IMR-90 (cell line): ENCODE results near the gene PCBD1. TPM values are rescaled to one million over a fixed set of nuclear protein-coding genes. Genes with fewer than 3 reads are reported as not detected.

Experiments used
- ATAC-seq: fragments of 200-7000 bp; cut with Tn5 transposase; 2 replicates; pipeline ENCODE4 v1.9.1; 2020; ENCODE audit warnings: low read depth, mild to moderate bottlenecking, moderate library complexity
- BruUV-seq: library from RNA; stranded (reverse); fragments of 400-500 nt; replicated peaks from 2 replicates; lab custom pipeline; 2021; lab: Mats Ljungman, UMichigan
- CTCF ChIA-PET: fragments of 300-600 bp; formaldehyde crosslinking; extraction: SDS; loops from one replicate; lab custom pipeline; 2021; ENCODE audit warnings: antibody characterized with exemption; lab: Yijun Ruan, JAX
- POLR2A ChIA-PET: fragments of 300-600 bp; sonication (Branson Sonifier 250); formaldehyde crosslinking; loops from one replicate; lab custom pipeline; 2022; ENCODE audit warnings: antibody characterized with exemption; ENCODE audit not compliant: unreplicated experiment; lab: Charles Lee
- DNase-seq: peaks from one replicate; pipeline ENCODE4 v3.0.0; 2013
- H2AFZ ChIP-seq: replicated peaks from 2 replicates; pipeline ENCODE3; 2013; ENCODE audit warnings: low read length, mild to moderate bottlenecking; ENCODE audit not compliant: poor library complexity
- H2AK5ac ChIP-seq: 2 replicates; pipeline ENCODE4 v1.6.1; 2013; ENCODE audit warnings: low read depth, low read length, inconsistent platforms
- H2AK9ac ChIP-seq: replicated peaks from 2 replicates; pipeline ENCODE3; 2013; ENCODE audit warnings: mild to moderate bottlenecking, low read depth, low read length, moderate library complexity; ENCODE audit not compliant: poor library complexity
- H2BK120ac ChIP-seq: 2 replicates; pipeline ENCODE4 v1.6.1; 2013; ENCODE audit warnings: low read depth, low read length, inconsistent platforms
- H2BK15ac ChIP-seq: 3 replicates; pipeline ENCODE4 v1.6.1; 2013; ENCODE audit warnings: low read depth, low read length, inconsistent platforms
- H2BK20ac ChIP-seq: 2 replicates; pipeline ENCODE4 v1.6.1; 2013; ENCODE audit warnings: low read depth, mild to moderate bottlenecking, inconsistent platforms, low read length, moderate library complexity
- H2BK5ac ChIP-seq: 2 replicates; pipeline ENCODE4 v1.6.1; 2013; ENCODE audit warnings: mild to moderate bottlenecking, low read depth, low read length, inconsistent platforms; ENCODE audit not compliant: poor library complexity, severe bottlenecking
- H3K14ac ChIP-seq: replicated peaks from 2 replicates; pipeline ENCODE4 v1.6.1; 2013; ENCODE audit warnings: low read depth, low read length, inconsistent platforms
- H3K18ac ChIP-seq: 2 replicates; pipeline ENCODE4 v1.6.1; 2013; ENCODE audit warnings: low read depth, low read length, control low read depth
- H3K23ac ChIP-seq: 2 replicates; pipeline ENCODE4 v1.6.1; 2013; ENCODE audit warnings: low read depth, low read length, inconsistent platforms
- H3K27ac ChIP-seq: 2 replicates; pipeline ENCODE4 v1.5.1; 2013; ENCODE audit warnings: mild to moderate bottlenecking, control low read depth, low read length; ENCODE audit not compliant: insufficient read depth
- H3K27me3 ChIP-seq: 2 replicates; pipeline ENCODE4 v1.6.1; 2013; ENCODE audit warnings: low read length; ENCODE audit not compliant: control insufficient read depth, insufficient read depth
- H3K36me3 ChIP-seq: 2 replicates; pipeline ENCODE4 v1.6.1; 2013; ENCODE audit warnings: low read length, mixed read lengths; ENCODE audit not compliant: control insufficient read depth, insufficient read depth
- H3K4ac ChIP-seq: 2 replicates; pipeline ENCODE4 v1.6.1; 2013; ENCODE audit warnings: low read depth, low read length, inconsistent platforms
- H3K4me1 ChIP-seq: 2 replicates; pipeline ENCODE4 v1.6.1; 2013; ENCODE audit warnings: low read length, mixed read lengths; ENCODE audit not compliant: control insufficient read depth, insufficient read depth
- H3K4me2 ChIP-seq: 2 replicates; pipeline ENCODE4 v1.6.1; 2013; ENCODE audit warnings: low read depth, mild to moderate bottlenecking, control low read depth, low read length, moderate library complexity
- H3K4me3 ChIP-seq: 2 replicates; pipeline ENCODE4 v1.5.1; 2013; ENCODE audit warnings: low read depth, mild to moderate bottlenecking, control low read depth, low read length, moderate library complexity; ENCODE audit not compliant: insufficient read depth
- H3K56ac ChIP-seq: 2 replicates; pipeline ENCODE4 v1.6.1; 2013; ENCODE audit warnings: low read length, inconsistent platforms; ENCODE audit not compliant: insufficient read depth; ENCODE audit errors: extremely low read depth
- H3K79me1 ChIP-seq, 2 experiments: 2 replicates each; pipeline ENCODE4 v1.6.1; 2013; ENCODE audit warnings: low read length in 2 of 2, inconsistent platforms in 1 of 2, low read depth in 1 of 2
- H3K9ac ChIP-seq: 2 replicates; pipeline ENCODE4 v1.6.1; 2013; ENCODE audit warnings: low read depth, low read length, control low read depth
- H3K9me1 ChIP-seq: 2 replicates; pipeline ENCODE4 v1.6.1; 2013; ENCODE audit warnings: low read length, inconsistent platforms; ENCODE audit not compliant: insufficient read depth
- H3K9me3 ChIP-seq: 2 replicates; pipeline ENCODE4 v1.6.1; 2013; ENCODE audit warnings: low read length; ENCODE audit not compliant: control insufficient read depth, insufficient read depth
- H4K20me1 ChIP-seq: 2 replicates; pipeline ENCODE4 v1.6.1; 2013; ENCODE audit warnings: low read length, inconsistent platforms; ENCODE audit not compliant: insufficient read depth
- H4K5ac ChIP-seq: 2 replicates; pipeline ENCODE4 v1.6.1; 2013; ENCODE audit warnings: mild to moderate bottlenecking, low read depth, low read length, control low read depth
- H4K8ac ChIP-seq, 2 experiments: 2 replicates each; pipeline ENCODE4 v1.6.1; 2013; ENCODE audit warnings: low read depth in 2 of 2, low read length in 2 of 2, control low read depth in 1 of 2, inconsistent platforms in 1 of 2
- H4K91ac ChIP-seq: 2 replicates; pipeline ENCODE4 v1.6.1; 2013; ENCODE audit warnings: low read depth, low read length, inconsistent platforms; ENCODE audit not compliant: insufficient read depth
- BHLHE40 ChIP-seq: fragments of 150-350 bp; IDR thresholded peaks from 2 replicates; pipeline ENCODE4 v1.6.1; 2016; ENCODE audit warnings: mild to moderate bottlenecking, low read depth, low read length
- CTCF ChIP-seq: conservative IDR thresholded peaks from 2 replicates; pipeline ENCODE4 v1.5.1; 2012; ENCODE audit warnings: mild to moderate bottlenecking, low read depth, low read length, improper control_type of control experiment
- ELK1 ChIP-seq: fragments of 150-350 bp; IDR thresholded peaks from 2 replicates; pipeline ENCODE4 v1.6.1; 2016; ENCODE audit warnings: low read depth, mild to moderate bottlenecking, low read length, moderate library complexity, borderline replicate concordance
- MAFK ChIP-seq: IDR thresholded peaks from 2 replicates; pipeline ENCODE4 v1.6.1; 2012; ENCODE audit warnings: low read depth, low read length, improper control_type of control experiment
- MAZ ChIP-seq: IDR thresholded peaks from 2 replicates; pipeline ENCODE4 v1.6.1; 2012; ENCODE audit warnings: low read depth, mild to moderate bottlenecking, low read length, improper control_type of control experiment, moderate library complexity, borderline replicate concordance
- MXI1 ChIP-seq: IDR thresholded peaks from 2 replicates; pipeline ENCODE4 v1.6.1; 2012; ENCODE audit warnings: low read depth, mild to moderate bottlenecking, low read length, moderate library complexity, borderline replicate concordance
- NFE2L2 ChIP-seq: fragments of 150-350 bp; IDR thresholded peaks from 2 replicates; pipeline ENCODE4 v1.6.1; 2016; ENCODE audit warnings: low read depth, mild to moderate bottlenecking, low read length
- POLR2A ChIP-seq: IDR thresholded peaks from 2 replicates; pipeline ENCODE4 v1.6.1; 2012; ENCODE audit warnings: mild to moderate bottlenecking, low read depth, low read length
- RAD21 ChIP-seq: IDR thresholded peaks from 2 replicates; pipeline ENCODE4 v1.6.1; 2012; ENCODE audit warnings: low read length, improper control_type of control experiment
- RCOR1 ChIP-seq: IDR thresholded peaks from 2 replicates; pipeline ENCODE4 v1.6.1; 2012; ENCODE audit warnings: mild to moderate bottlenecking, low read length, improper control_type of control experiment; ENCODE audit not compliant: insufficient replicate concordance
- SMC3 ChIP-seq: fragments of 150-350 bp; IDR thresholded peaks from 2 replicates; pipeline ENCODE4 v1.6.1; 2016; ENCODE audit warnings: low read depth, mild to moderate bottlenecking, antibody characterized with exemption, low read length, moderate library complexity
- USF2 ChIP-seq: fragments of 150-350 bp; IDR thresholded peaks from 2 replicates; pipeline ENCODE4 v1.6.1; 2017; ENCODE audit warnings: mild to moderate bottlenecking, antibody characterized with exemption, low read length, low read depth
- WGBS, 2 experiments: methylation state at CpG; one replicate each; pipeline versions ENCODE4 v1.1.5 to v1.1.7; 2013; ENCODE audit warnings: missing lambda C conversion rate in 2 of 2; ENCODE audit not compliant: insufficient read length in 1 of 2; ENCODE audit errors: extremely low coverage in 2 of 2; 5-methylcytosine and 5-hydroxymethylcytosine counted together
- dilution Hi-C: fragments of 300-500 bp; cut with HindIII; formaldehyde crosslinking; loops from one replicate; pipeline ENCODE4 v1.14.3; 2018; ENCODE audit warnings: low sequenced_read_pairs; ENCODE audit not compliant: unreplicated experiment
- in situ Hi-C: fragments of 300-500 bp; cut with MboI; formaldehyde crosslinking; loops from 3 replicates; pipeline ENCODE4 v1.14.3; 2019; ENCODE audit warnings: low sequenced_read_pairs, inconsistent platforms, mixed read lengths
- intact Hi-C: fragments of 100-400 bp; cut with micrococcal nuclease; formaldehyde crosslinking; loops from 2 replicates; pipeline ENCODE4 v1.10.0; 2022
- polyA plus RNA-seq, 3 experiments: library from polyadenylated mRNA; depleted of rRNA; stranded (reverse); fragments of >200 nt; gene quantifications; 2 replicates each; pipeline ENCODE4 v1.2.3, GENCODE V29; 2012; ENCODE audit warnings: low replicate concordance in 1 of 3
- total RNA-seq: library from RNA; depleted of rRNA; stranded (reverse); fragments of >200 nt; gene quantifications from 2 replicates; pipeline ENCODE4 v1.2.3, GENCODE V29; 2012

The PCBD1 gene
- total and polyA plus RNA-seq, 2 of the 4 experiments (the other 2 are of a cell fraction), result 15.8 to 31.6 TPM

GRCh38 chr10:70926226-70927000, 38.0 kb upstream of the PCBD1 start:
- no peaks in the 10 kb centered on the region for H3K9me3 ChIP-seq
- H4K91ac ChIP-seq, result no peak overlapping the region
- dilution Hi-C loops (no loop called here), intact Hi-C loops (loop anchor here (5.0 kb wide), 1 partner anchor 341 kb away; no protein-coding TSS in a partner anchor), in situ Hi-C loops (loop anchor here (5.0 kb wide), 1 partner anchor 361 kb away; no protein-coding TSS in a partner anchor)
- H4K5ac ChIP-seq, result no peak overlapping the region
- no peak overlapping the region for H3K4me2 ChIP-seq
- H2AFZ ChIP-seq, result peak overlapping the region; percentile 29
- H3K9me1 ChIP-seq, result no peaks in the 10 kb centered on the region
- no peak overlapping the region for H3K27ac ChIP-seq
- H3K79me1 ChIP-seq, result no peaks in the 10 kb centered on the region
- no TSS peak for BruUV-seq
- H2BK15ac ChIP-seq, result no peak overlapping the region
- peaks cover 55% of the 10 kb centered on the region for H3K27me3 ChIP-seq
- no peak for DNase-seq
- no peak overlapping the region for H2AK5ac ChIP-seq
- no peak overlapping the region for H3K18ac ChIP-seq
- no peak overlapping the region for H3K4me3 ChIP-seq
- ATAC-seq, result no peak
- H3K36me3 ChIP-seq, result no peaks in the 10 kb centered on the region
- CTCF ChIA-PET, result interaction anchor here (0.6 to 0.9 kb wide), 2 partner anchors 29 to 319 kb away, joined by 3 read pairs; no protein-coding TSS in a partner anchor
- 65% methylated on average over 7 of the region's 18 CpGs; no CpG with 5 or more reads in 1 of the 2 experiments for WGBS, 2 experiments
- H3K4me1 ChIP-seq, result no peaks in the 10 kb centered on the region
- H3K23ac ChIP-seq, result no peak overlapping the region
- no peak overlapping the region for H3K4ac ChIP-seq
- no peak overlapping the region for H2BK120ac ChIP-seq
- no peak overlapping the region for H3K14ac ChIP-seq
- H2BK20ac ChIP-seq, result no peak overlapping the region
- H2BK5ac ChIP-seq, result no peak overlapping the region
- H2AK9ac ChIP-seq, result no peak overlapping the region
- H4K20me1 ChIP-seq, result no peaks in the 10 kb centered on the region
- no peak overlapping the region for H3K9ac ChIP-seq
- H4K8ac ChIP-seq, result no peak overlapping the region
- no peak overlapping the region for H3K56ac ChIP-seq
- TF ChIP-seq MXI1 (no peak), RAD21 (no peak), MAFK (no peak), BHLHE40 (no peak), NFE2L2 (no peak), MAZ (no peak), POLR2A (no peak), CTCF (no peak), RCOR1 (no peak), SMC3 (no peak), ELK1 (no peak), USF2 (no peak)
- POLR2A ChIA-PET, result no interaction called here
